HEK293 (cell line): ENCODE data around the gene VTN.

Experiments
- AEBP2 ChIP-seq: fragments of 450-650 bp; formaldehyde crosslinking; IDR thresholded peaks from 2 replicates; pipeline ENCODE4 v1.5.1; 2016; ENCODE audit warnings: missing biosample characterization, missing genetic modification characterization, borderline replicate concordance
- ATF2 ChIP-seq: fragments of 450-650 bp; formaldehyde crosslinking; IDR thresholded peaks from 2 replicates; pipeline ENCODE4 v1.5.1; 2016; ENCODE audit warnings: missing biosample characterization, missing genetic modification characterization, low read depth
- BCL6B ChIP-seq: fragments of 450-650 bp; formaldehyde crosslinking; IDR thresholded peaks from 2 replicates; pipeline ENCODE4 v1.5.1; 2017; ENCODE audit warnings: missing biosample characterization, missing genetic modification characterization
- HOXA7 ChIP-seq: sonication (generic); formaldehyde crosslinking; IDR thresholded peaks from 2 replicates; pipeline ENCODE4 v1.8.1; 2022; ENCODE audit warnings: missing genetic modification reagents, borderline replicate concordance
- KLF17 ChIP-seq: fragments of 450-650 bp; formaldehyde crosslinking; IDR thresholded peaks from 2 replicates; pipeline ENCODE4 v1.5.1; 2016; ENCODE audit warnings: missing biosample characterization, missing genetic modification characterization
- KLF8 ChIP-seq: fragments of 450-650 bp; formaldehyde crosslinking; IDR thresholded peaks from 2 replicates; pipeline ENCODE4 v1.5.1; 2016; ENCODE audit warnings: missing biosample characterization, missing genetic modification characterization
- OSR2 ChIP-seq: fragments of 450-650 bp; formaldehyde crosslinking; IDR thresholded peaks from 2 replicates; pipeline ENCODE4 v1.5.1; 2016; ENCODE audit warnings: missing biosample characterization, missing genetic modification characterization
- SETDB1 ChIP-seq: IDR thresholded peaks from one replicate; pipeline ENCODE4 v1.6.1; 2017; ENCODE audit warnings: mild to moderate bottlenecking, low read length, moderate library complexity, mixed read lengths; ENCODE audit not compliant: insufficient read length
- WT1 ChIP-seq: fragments of 450-650 bp; formaldehyde crosslinking; IDR thresholded peaks from 2 replicates; pipeline ENCODE4 v1.5.1; 2016; ENCODE audit warnings: missing biosample characterization, missing genetic modification characterization
- ZBTB21 ChIP-seq: fragments of 450-650 bp; formaldehyde crosslinking; IDR thresholded peaks from 2 replicates; pipeline ENCODE4 v1.5.1; 2017; ENCODE audit warnings: missing biosample characterization, missing genetic modification characterization
- ZBTB49 ChIP-seq: fragments of 450-650 bp; formaldehyde crosslinking; IDR thresholded peaks from 2 replicates; pipeline ENCODE4 v1.5.1; 2016; ENCODE audit warnings: missing biosample characterization, missing genetic modification characterization, low read depth
- ZBTB7A ChIP-seq: fragments of 450-650 bp; formaldehyde crosslinking; IDR thresholded peaks from 2 replicates; pipeline ENCODE4 v1.5.1; 2016; ENCODE audit warnings: low read depth, missing biosample characterization, missing genetic modification characterization
- ZNF138 ChIP-seq: fragments of 450-650 bp; formaldehyde crosslinking; IDR thresholded peaks from 2 replicates; pipeline ENCODE4 v1.5.1; 2016; ENCODE audit warnings: missing biosample characterization, missing genetic modification characterization, borderline replicate concordance
- ZNF223 ChIP-seq: fragments of 450-650 bp; formaldehyde crosslinking; IDR thresholded peaks from 2 replicates; pipeline ENCODE4 v1.5.1; 2016; ENCODE audit warnings: missing biosample characterization, missing genetic modification characterization
- ZNF239 ChIP-seq: fragments of 450-650 bp; formaldehyde crosslinking; IDR thresholded peaks from 2 replicates; pipeline ENCODE4 v1.5.1; 2016; ENCODE audit warnings: missing biosample characterization, missing genetic modification characterization
- ZNF24 ChIP-seq: fragments of 450-650 bp; formaldehyde crosslinking; IDR thresholded peaks from 2 replicates; pipeline ENCODE4 v1.5.1; 2016; ENCODE audit warnings: missing biosample characterization, missing genetic modification characterization
- ZNF311 ChIP-seq: fragments of 450-650 bp; formaldehyde crosslinking; IDR thresholded peaks from 2 replicates; pipeline ENCODE4 v1.5.1; 2017; ENCODE audit warnings: missing biosample characterization, missing genetic modification characterization, borderline replicate concordance
- ZNF350 ChIP-seq: fragments of 450-650 bp; formaldehyde crosslinking; IDR thresholded peaks from 2 replicates; pipeline ENCODE4 v1.5.0; 2017; ENCODE audit warnings: missing biosample characterization, mild to moderate bottlenecking, missing genetic modification characterization
- ZNF391 ChIP-seq: fragments of 450-650 bp; formaldehyde crosslinking; IDR thresholded peaks from 2 replicates; pipeline ENCODE4 v1.5.1; 2016; ENCODE audit warnings: low read depth, missing biosample characterization, missing genetic modification characterization, borderline replicate concordance
- ZNF473 ChIP-seq: fragments of 450-650 bp; formaldehyde crosslinking; IDR thresholded peaks from 2 replicates; pipeline ENCODE4 v1.5.1; 2017; ENCODE audit warnings: missing biosample characterization, missing genetic modification characterization
- ZNF48 ChIP-seq: fragments of 450-650 bp; formaldehyde crosslinking; IDR thresholded peaks from 2 replicates; pipeline ENCODE4 v1.5.1; 2016; ENCODE audit warnings: missing biosample characterization, missing genetic modification characterization
- ZNF529 ChIP-seq: fragments of 450-650 bp; formaldehyde crosslinking; IDR thresholded peaks from 2 replicates; pipeline ENCODE4 v1.5.1; 2017; ENCODE audit warnings: missing genetic modification characterization, missing biosample characterization; ENCODE audit not compliant: insufficient replicate concordance
- ZNF530 ChIP-seq: fragments of 450-650 bp; formaldehyde crosslinking; IDR thresholded peaks from 2 replicates; pipeline ENCODE4 v1.5.1; 2016; ENCODE audit warnings: low read depth, missing biosample characterization, missing genetic modification characterization
- ZNF544 ChIP-seq: fragments of 450-650 bp; formaldehyde crosslinking; IDR thresholded peaks from 2 replicates; pipeline ENCODE4 v1.5.0; 2017; ENCODE audit warnings: missing biosample characterization, missing genetic modification characterization
- ZNF561 ChIP-seq: fragments of 450-650 bp; IDR thresholded peaks from 2 replicates; pipeline ENCODE4 v1.5.1; 2018; ENCODE audit warnings: missing biosample characterization, missing genetic modification characterization, borderline replicate concordance
- ZNF580 ChIP-seq: fragments of 450-650 bp; formaldehyde crosslinking; IDR thresholded peaks from 2 replicates; pipeline ENCODE4 v1.5.1; 2016; ENCODE audit warnings: missing biosample characterization, missing genetic modification characterization
- ZNF629 ChIP-seq: fragments of 450-650 bp; formaldehyde crosslinking; IDR thresholded peaks from 2 replicates; pipeline ENCODE4 v1.5.1; 2017; ENCODE audit warnings: missing biosample characterization, missing genetic modification characterization
- ZNF677 ChIP-seq: fragments of 450-650 bp; IDR thresholded peaks from 2 replicates; pipeline ENCODE4 v1.5.0; 2018; ENCODE audit warnings: missing biosample characterization, mild to moderate bottlenecking, missing genetic modification characterization, moderate library complexity
- ZNF791 ChIP-seq: fragments of 450-650 bp; formaldehyde crosslinking; IDR thresholded peaks from 2 replicates; pipeline ENCODE4 v1.5.1; 2016; ENCODE audit warnings: missing biosample characterization, missing genetic modification characterization
- ZNF792 ChIP-seq: fragments of 450-650 bp; formaldehyde crosslinking; IDR thresholded peaks from 2 replicates; pipeline ENCODE4 v1.5.1; 2016; ENCODE audit warnings: missing biosample characterization, missing genetic modification characterization
- ZSCAN18 ChIP-seq: fragments of 450-650 bp; formaldehyde crosslinking; IDR thresholded peaks from 2 replicates; pipeline ENCODE4 v1.5.1; 2016; ENCODE audit warnings: missing biosample characterization, missing genetic modification characterization
- ZSCAN4 ChIP-seq: fragments of 450-650 bp; formaldehyde crosslinking; IDR thresholded peaks from 2 replicates; pipeline ENCODE4 v1.5.1; 2017; ENCODE audit warnings: missing biosample characterization, missing genetic modification characterization

The VTN gene

GRCh38 chr17:28406473-28406814 lies 36.3 kb upstream of the VTN start (continued):
- no peak for TF ChIP-seq SETDB1
- no peak for TF ChIP-seq ZSCAN4
- TF ChIP-seq ZBTB21, result no peak
- no peak for TF ChIP-seq ZNF544
- no peak for TF ChIP-seq ZNF791 (tag by site-specific recombination)
- no peak for TF ChIP-seq ZNF223 (tag by site-specific recombination)
- TF ChIP-seq ZNF580 (tag by site-specific recombination), result no peak
- no peak for TF ChIP-seq ZNF24 (tag by site-specific recombination)
- TF ChIP-seq ZNF138 (tag by site-specific recombination), result no peak
- TF ChIP-seq ZNF48, result no peak
- TF ChIP-seq ZNF629 (tag by site-specific recombination), result 0 out of 2 replicates have a peak, but pooled peaks have one; percentile 9
- TF ChIP-seq ZNF350, result no peak
- no peak for TF ChIP-seq ZNF530
- no peak for TF ChIP-seq ZNF311 (tag by site-specific recombination)
- TF ChIP-seq KLF17 (tag by site-specific recombination), result 0 out of 2 replicates have a peak, but pooled peaks have one; percentile 26
- no peak for TF ChIP-seq ZNF561 (tag by site-specific recombination)
- TF ChIP-seq ZSCAN18 (tag by site-specific recombination), result no peak
- no peak for TF ChIP-seq BCL6B (tag by site-specific recombination)
- no peak for TF ChIP-seq ZBTB49 (tag by site-specific recombination)
- no peak for TF ChIP-seq ZNF677
- TF ChIP-seq ZNF792 (tag by site-specific recombination), result no peak
- no peak for TF ChIP-seq ATF2 (tag by site-specific recombination)
- no peak for TF ChIP-seq OSR2
- TF ChIP-seq ZNF529 (tag by site-specific recombination), result no peak
- TF ChIP-seq AEBP2, result no peak
- no peak for TF ChIP-seq KLF8 (tag by site-specific recombination)
- 0 out of 2 replicates have a peak, but pooled peaks have one; percentile 3 for TF ChIP-seq WT1
- TF ChIP-seq HOXA7, result no peak
- no peak for TF ChIP-seq ZBTB7A
- TF ChIP-seq ZNF473 (tag by site-specific recombination), result no peak
- no peak for TF ChIP-seq ZNF239 (tag by site-specific recombination)
- TF ChIP-seq ZNF391 (tag by site-specific recombination), result no peak
